Loucy (cell line): ENCODE measurements around the gene NAV2.

ENCODE experiments used
- EZH2phosphoT487 ChIP-seq: fragments of 200-600 bp; IDR thresholded peaks from 2 replicates; pipeline ENCODE4 v1.6.1; 2018; ENCODE audit warnings: antibody characterized with exemption, mild to moderate bottlenecking, moderate library complexity, borderline replicate concordance
- TF ChIP-seq, protein P1 (sequence below): fragments of 200-600 bp; sonication (generic); conservative IDR thresholded peaks from 2 replicates; pipeline ENCODE4 v1.5.1; 2014; ENCODE audit warnings: mild to moderate bottlenecking, antibody characterized with exemption, low read length

DNA sequence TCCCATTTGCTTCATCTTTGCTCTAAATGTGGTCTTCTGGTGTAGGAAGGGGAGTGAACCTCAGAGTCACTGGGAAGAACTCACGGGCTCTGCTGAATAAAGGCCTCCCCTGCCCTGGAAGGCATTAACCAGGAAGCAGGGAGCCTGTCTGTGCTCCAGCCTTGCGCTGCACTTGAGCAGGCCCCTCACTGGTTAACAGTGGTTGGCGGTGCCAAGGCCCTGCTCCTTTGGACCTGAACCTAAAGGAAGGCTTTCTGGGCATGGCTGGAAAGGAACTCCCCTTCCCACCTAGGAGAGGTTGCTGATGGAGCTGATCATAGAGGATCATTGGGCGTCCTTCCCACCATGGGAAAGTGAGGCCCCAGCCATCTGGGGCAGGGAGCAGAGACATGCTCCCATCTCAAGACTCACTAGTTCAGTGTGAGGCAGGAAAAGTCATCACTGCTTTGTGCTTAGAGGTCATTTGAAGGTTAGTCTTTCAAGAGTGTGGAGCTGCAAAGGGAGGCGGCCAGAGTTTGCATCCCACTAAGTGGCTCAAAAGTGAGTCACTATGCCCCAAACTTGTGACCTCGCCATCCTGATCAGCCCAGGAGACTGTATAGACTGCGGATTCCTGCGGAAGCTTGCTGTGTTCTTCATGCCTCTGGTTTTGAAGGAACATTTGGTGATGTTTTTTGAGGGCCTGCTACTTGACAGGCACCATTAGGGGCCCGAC lies 397.3 kb downstream of the NAV2 start:
- TF ChIP-seq, protein P1, sequence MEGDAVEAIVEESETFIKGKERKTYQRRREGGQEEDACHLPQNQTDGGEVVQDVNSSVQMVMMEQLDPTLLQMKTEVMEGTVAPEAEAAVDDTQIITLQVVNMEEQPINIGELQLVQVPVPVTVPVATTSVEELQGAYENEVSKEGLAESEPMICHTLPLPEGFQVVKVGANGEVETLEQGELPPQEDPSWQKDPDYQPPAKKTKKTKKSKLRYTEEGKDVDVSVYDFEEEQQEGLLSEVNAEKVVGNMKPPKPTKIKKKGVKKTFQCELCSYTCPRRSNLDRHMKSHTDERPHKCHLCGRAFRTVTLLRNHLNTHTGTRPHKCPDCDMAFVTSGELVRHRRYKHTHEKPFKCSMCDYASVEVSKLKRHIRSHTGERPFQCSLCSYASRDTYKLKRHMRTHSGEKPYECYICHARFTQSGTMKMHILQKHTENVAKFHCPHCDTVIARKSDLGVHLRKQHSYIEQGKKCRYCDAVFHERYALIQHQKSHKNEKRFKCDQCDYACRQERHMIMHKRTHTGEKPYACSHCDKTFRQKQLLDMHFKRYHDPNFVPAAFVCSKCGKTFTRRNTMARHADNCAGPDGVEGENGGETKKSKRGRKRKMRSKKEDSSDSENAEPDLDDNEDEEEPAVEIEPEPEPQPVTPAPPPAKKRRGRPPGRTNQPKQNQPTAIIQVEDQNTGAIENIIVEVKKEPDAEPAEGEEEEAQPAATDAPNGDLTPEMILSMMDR: no peak
- no peak for TF ChIP-seq EZH2phosphoT487
